Activated CD4-positive, CD25-positive, alpha-beta regulatory T cell (primary cell): ENCODE measurements around the gene PDIA6.
"Not testable (repeated sequence)": the region's sequence is repeated elsewhere in the genome, so short reads cannot be mapped to it uniquely, and the experiment has no call there.

Experiments
- DNase-seq, 4 experiments: peaks; one replicate each; lab custom pipeline; 2025; lab: John Stamatoyannopoulos, UW

Gene PDIA6

GRCh38 chr2:10780821-10781220 lies 31.8 kb downstream of the PDIA6 start:
- DNase-seq = not testable (repeated sequence)

GRCh38 chr2:10780491-10780820 lies 32.1 kb downstream of the PDIA6 start:
- DNase-seq = no peak

- no peak for DNase-seq
These were observed 32.7 kb downstream of the PDIA6 start for GRCh38 chr2:10779776-10780490.

- DNase-seq = no peak
These were observed 33.9 kb downstream of the PDIA6 start for GRCh38 chr2:10778724-10779115.

GRCh38 chr2:10777842-10778723 lies 34.5 kb downstream of the PDIA6 start:
- DNase-seq = no peak

GRCh38 chr2:10777111-10777841 lies 35.3 kb downstream of the PDIA6 start:
- no peak for DNase-seq

- no peak for DNase-seq
These were observed 36.2 kb downstream of the PDIA6 start for GRCh38 chr2:10776231-10776977.

- no peak for DNase-seq
These were observed 36.8 kb downstream of the PDIA6 start for GRCh38 chr2:10775831-10776230.

- DNase-seq = no peak
These were observed 37.4 kb downstream of the PDIA6 start for GRCh38 chr2:10775021-10775780.

- no peak for DNase-seq
These were observed 38.2 kb downstream of the PDIA6 start for GRCh38 chr2:10774394-10774793.

- no peak for DNase-seq
These were observed 38.7 kb downstream of the PDIA6 start for GRCh38 chr2:10773821-10774341.

GRCh38 chr2:10772868-10773215 lies 39.7 kb downstream of the PDIA6 start:
- DNase-seq = no peak

GRCh38 chr2:10772201-10772867 lies 40.3 kb downstream of the PDIA6 start:
- DNase-seq = no peak

GRCh38 chr2:10771786-10772185 lies 40.8 kb downstream of the PDIA6 start:
- DNase-seq = no peak

- no peak for DNase-seq
These were observed 41.4 kb downstream of the PDIA6 start for GRCh38 chr2:10770956-10771750.

- DNase-seq = no peak
These were observed 44.5 kb downstream of the PDIA6 start for GRCh38 chr2:10768063-10768507.

GRCh38 chr2:10765914-10766313 lies 46.7 kb downstream of the PDIA6 start:
- no peak for DNase-seq

- no peak for DNase-seq
These were observed 47.1 kb downstream of the PDIA6 start for GRCh38 chr2:10765461-10765860.

GRCh38 chr2:10764896-10765295 lies 47.7 kb downstream of the PDIA6 start:
- no peak for DNase-seq
